GM18861 (cell line): ENCODE results near the gene TBC1D22A.

ENCODE experiments used
- ATAC-seq: cut with Tn5 transposase; IDR thresholded peaks from one replicate; pipeline ENCODE4 v1.9.1; 2021; ENCODE audit not compliant: unreplicated experiment

The TBC1D22A gene

GRCh38 chr22:46854125-46854870 is 91.8 kb downstream of the TBC1D22A start:
- ATAC-seq: no peak

GRCh38 chr22:46855681-46856080 is 93.2 kb downstream of the TBC1D22A start:
- no peak for ATAC-seq

- no peak for ATAC-seq
These were observed 94.2 kb downstream of the TBC1D22A start for GRCh38 chr22:46856661-46857060.

GRCh38 chr22:46857142-46857884 is 94.9 kb downstream of the TBC1D22A start:
- ATAC-seq: no peak

GRCh38 chr22:46857885-46858143 is 95.4 kb downstream of the TBC1D22A start:
- ATAC-seq: no peak

GRCh38 chr22:46858181-46858771 is 95.8 kb downstream of the TBC1D22A start:
- no peak for ATAC-seq

- ATAC-seq: no peak
These were observed 98.1 kb downstream of the TBC1D22A start for GRCh38 chr22:46860562-46860961.

- no peak for ATAC-seq
These were observed 99.3 kb downstream of the TBC1D22A start for GRCh38 chr22:46861468-46862367.

- no peak for ATAC-seq
These were observed 100.2 kb downstream of the TBC1D22A start for GRCh38 chr22:46862418-46863324.

GRCh38 chr22:46863794-46864193 is 101.3 kb downstream of the TBC1D22A start:
- no peak for ATAC-seq

- no peak for ATAC-seq
These were observed 102.0 kb downstream of the TBC1D22A start for GRCh38 chr22:46864314-46865051.

GRCh38 chr22:46865052-46865434 is 102.6 kb downstream of the TBC1D22A start:
- no peak for ATAC-seq

- no peak for ATAC-seq
These were observed 103.2 kb downstream of the TBC1D22A start for GRCh38 chr22:46865642-46866041.

GRCh38 chr22:46866591-46866990 is 104.1 kb downstream of the TBC1D22A start:
- no peak for ATAC-seq

GRCh38 chr22:46867106-46867505 is 104.7 kb downstream of the TBC1D22A start:
- ATAC-seq: no peak

- no peak for ATAC-seq
These were observed 106.9 kb downstream of the TBC1D22A start for GRCh38 chr22:46869329-46869728.

- no peak for ATAC-seq
These were observed 107.5 kb downstream of the TBC1D22A start for GRCh38 chr22:46869831-46870441.

- no peak for ATAC-seq
These were observed 109.4 kb downstream of the TBC1D22A start for GRCh38 chr22:46871826-46872225.

- ATAC-seq: no peak
These were observed 112.6 kb downstream of the TBC1D22A start for GRCh38 chr22:46875089-46875488.
